ENCODE data around the gene DNAJB12. TPM values are rescaled to one million over a fixed set of nuclear protein-coding genes. Genes with fewer than 3 reads are reported as not detected.
"Not testable (repeated sequence)": the region's sequence is repeated elsewhere in the genome, so short reads cannot be mapped to it uniquely, and the experiment has no call there.

The DNAJB12 gene
- total RNA-seq, 1 experiment from 2014 or later, result 25.8 TPM

DNA sequence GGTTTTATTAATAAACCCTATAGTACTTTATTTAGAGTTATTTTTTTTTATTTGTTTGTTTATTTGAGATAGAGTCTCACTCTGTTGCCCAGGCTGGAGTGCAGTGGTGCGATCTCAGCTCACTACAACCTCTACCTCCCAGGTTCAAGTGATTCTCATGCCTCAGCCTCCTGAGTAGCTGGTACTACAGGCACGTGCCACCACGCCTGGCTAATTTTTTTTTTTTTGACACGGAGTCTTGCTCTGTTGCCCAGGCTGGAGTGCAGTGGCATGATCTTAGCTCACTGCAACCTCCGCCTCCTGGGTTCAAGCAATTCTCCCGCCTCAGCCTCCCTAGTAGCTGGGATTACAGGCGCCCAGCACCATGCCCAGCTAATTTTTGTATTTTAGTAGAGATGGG is 8.6 kb downstream of the DNAJB12 start:
- H3K9ac ChIP-seq (ENCODE audit: low read length); H3K27me3 ChIP-seq (ENCODE audit: insufficient read depth, low read length); intact Hi-C loops (cut with micrococcal nuclease); H4K20me1 ChIP-seq (ENCODE audit: insufficient read depth); H3K27ac ChIP-seq (ENCODE audit: low read depth, low read length); DNase-seq (ENCODE audit: low read depth, low spot score); H3K9me2 ChIP-seq (ENCODE audit: insufficient read depth); H3K4me3 ChIP-seq (replicated peaks in 1 of 2; ENCODE audit: low read depth in 1 of 2, low read length in 2 of 2); H3K9me3 ChIP-seq (ENCODE audit: control insufficient read depth in 1 of 2, insufficient read depth in 1 of 2, low read depth in 1 of 2, low read length in 2 of 2); H2AFZ ChIP-seq (ENCODE audit: low read depth, low read length, poor library complexity, severe bottlenecking); H3K4me1 ChIP-seq (ENCODE audit: control insufficient read depth in 1 of 2, insufficient read depth in 2 of 2, low read length in 2 of 2); CTCF ChIA-PET; H3K4me2 ChIP-seq (ENCODE audit: low read length); H3K36me3 ChIP-seq (ENCODE audit: control insufficient read depth in 1 of 2, insufficient read depth in 2 of 2, low read length in 2 of 2); BruUV-seq (replicated peaks); ATAC-seq; RAD21 ChIA-PET (ENCODE audit: low non-redundant PET in 1 of 2, low total read pairs in 2 of 2, uncharacterized antibody in 2 of 2, unreplicated experiment in 2 of 2): not testable (repeated sequence)
- POLR2A ChIA-PET, result interaction anchor here (0.7 kb wide), 1 partner anchor 214 kb away, joined by 3 read pairs; no protein-coding TSS in a partner anchor
- peaks cover 13% of the 10 kb centered on the region for H3K79me2 ChIP-seq (ENCODE audit: insufficient read depth, low read length)

DNA sequence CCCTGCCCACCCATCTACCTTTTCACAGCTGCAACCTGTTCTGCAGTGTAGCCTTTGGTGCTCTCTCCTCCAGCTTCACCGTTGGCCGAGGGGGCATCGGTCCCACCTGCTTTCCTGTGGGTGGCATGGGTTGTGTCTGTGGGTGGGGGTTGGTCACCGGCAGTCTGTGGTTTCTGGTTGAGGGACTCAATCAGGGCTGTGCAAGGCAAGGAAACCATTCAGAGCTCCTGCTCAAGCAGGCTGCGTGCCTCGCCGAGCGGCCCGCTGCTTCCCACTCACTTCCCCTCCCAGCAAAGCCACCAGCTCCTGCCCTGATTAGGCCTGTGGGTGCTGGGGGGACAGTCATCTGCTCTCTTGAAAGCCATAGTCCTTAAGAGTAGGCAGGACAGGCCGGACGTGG is 9.8 kb downstream of the DNAJB12 start:
- BruUV-seq (replicated peaks), result no TSS peak
- Histone ChIP-seq H3K4me1 (ENCODE audit: control insufficient read depth in 1 of 2, insufficient read depth in 2 of 2, low read length in 2 of 2) (peaks cover 0 to 7% of the 10 kb centered on the region in 2 experiments; a peak in 2 of 4 replicates), H3K4me2 (ENCODE audit: low read length) (no peak overlapping the region), H3K9ac (ENCODE audit: low read length) (no peak overlapping the region), H3K27ac (ENCODE audit: low read depth, low read length) (no peak overlapping the region), H2AFZ (ENCODE audit: low read depth, low read length, poor library complexity, severe bottlenecking) (no peak overlapping the region), H3K4me3 (replicated peaks in 1 of 2; ENCODE audit: low read depth in 1 of 2, low read length in 2 of 2) (no peak overlapping the region), H3K27me3 (ENCODE audit: insufficient read depth, low read length) (no peaks in the 10 kb centered on the region), H3K9me2 (ENCODE audit: insufficient read depth) (no peaks in the 10 kb centered on the region), H3K9me3 (ENCODE audit: control insufficient read depth in 1 of 2, insufficient read depth in 1 of 2, low read depth in 1 of 2, low read length in 2 of 2) (no peaks in the 10 kb centered on the region), H3K79me2 (ENCODE audit: insufficient read depth, low read length) (peaks cover 11% of the 10 kb centered on the region), H3K36me3 (ENCODE audit: control insufficient read depth in 1 of 2, insufficient read depth in 2 of 2, low read length in 2 of 2) (peaks cover 0 to 5% of the 10 kb centered on the region in 2 experiments; a peak in 1 of 4 replicates), H4K20me1 (ENCODE audit: insufficient read depth) (no peaks in the 10 kb centered on the region)
- DNase-seq (ENCODE audit: low read depth, low spot score), result no peak
- intact Hi-C loops (cut with micrococcal nuclease), result no loop called here
- no peak for ATAC-seq
- ChIA-PET CTCF (interaction anchor here (1.2 to 1.3 kb wide), 2 partner anchors 9 to 13 kb away, joined by 3 to 4 read pairs; no protein-coding TSS in a partner anchor), RAD21 (ENCODE audit: low non-redundant PET in 1 of 2, low total read pairs in 2 of 2, uncharacterized antibody in 2 of 2, unreplicated experiment in 2 of 2) (no interaction called here), POLR2A (interaction anchor here (0.9 to 1.9 kb wide), 3 partner anchors 42 to 71 kb away, joined by 3 to 8 read pairs (median 3); partner anchors contain the start of gene DDIT4)
- TF ChIP-seq JUND (IDR thresholded peaks at IDR 0.05) (no peak), RAD21 (IDR thresholded peaks at IDR 0.05; ENCODE audit: low read depth) (no peak), EGR1 (IDR thresholded peaks at IDR 0.05; ENCODE audit: low read depth) (no peak), POLR2AphosphoS5 (IDR thresholded peaks at IDR 0.05; ENCODE audit: low read depth, low read length) (no peak), YY1 (IDR thresholded peaks at IDR 0.05; ENCODE audit: extremely low read depth, insufficient replicate concordance, low read depth, low read length) (no peak), EZH2phosphoT487 (IDR thresholded peaks at IDR 0.05; ENCODE audit: borderline replicate concordance) (no peak), EZH2 (IDR thresholded peaks at IDR 0.05) (no peak)

Data from HCT116 (cell line).